Mucosa of descending colon (tissue), 3 donors: ENCODE measurements around the gene RSPH1. TPM values are rescaled to one million over a fixed set of nuclear protein-coding genes. Genes with fewer than 3 reads are reported as not detected.
A peak's percentile ranks its signal among the peaks of the same experiment; 100 is the strongest.

Experiments
- ATAC-seq: fragments of 200-7000 bp; cut with Tn5 transposase; one replicate; pipeline ENCODE4 v1.9.1; 2020; ENCODE audit warnings: mild to moderate bottlenecking, moderate library complexity
- DNase-seq, 3 donors: peaks; one replicate each; pipeline ENCODE4 v3.0.0-alpha.2; 2020
- H3K36me3 ChIP-seq: fragments of 200-600 bp; one replicate; pipeline ENCODE4 v1.8.0; 2021; ENCODE audit warnings: low read depth, mild to moderate bottlenecking
- H3K4me1 ChIP-seq: fragments of 200-600 bp; one replicate; pipeline ENCODE4 v1.8.0; 2021; ENCODE audit warnings: low read depth, mild to moderate bottlenecking
- H3K4me3 ChIP-seq: fragments of 200-600 bp; one replicate; pipeline ENCODE4 v1.8.0; 2021; ENCODE audit warnings: mild to moderate bottlenecking
- H3K9me3 ChIP-seq: fragments of 200-600 bp; one replicate; pipeline ENCODE4 v1.8.0; 2021; ENCODE audit warnings: mild to moderate bottlenecking
- intact Hi-C, 2 donors: fragments of 100-400 bp; cut with DNase I in 1 of 2; cut with micrococcal nuclease in 1 of 2; formaldehyde crosslinking; loops; one replicate each; pipeline versions ENCODE4 v1.11.0 to v1.11.1; 2022; cut with DNase I, micrococcal nuclease
- total RNA-seq, 3 donors: library from RNA; stranded (reverse); fragmentation: NEBNext Ultra II Directional in 2 of 3; extraction: Animal tissue kit (Norgen Biotek cat#: 25700) in 2 of 3; gene quantifications; one replicate each; pipeline versions ENCODE4 v1.2.1 to v1.2.4, GENCODE V29; 2021 to 2023
- TF ChIP-seq, protein P1 (sequence below): fragments of 200-600 bp; IDR thresholded peaks from one replicate; pipeline ENCODE4 v1.8.0; 2022; ENCODE audit warnings: antibody characterized with exemption, mild to moderate bottlenecking
- donor health status: DM: no; HTN: no; CAD: no; lungs with moderate emphysema.
- donor health status: DM: no; HTN: no; CAD: no.
- donor health status: DM: no; HTN: yes; CAD: no.

RSPH1 gene
- total RNA-seq, 3 donors from 2014 or later, result 4.0 to 7.6 (median 4.5) TPM

GRCh38 chr21:42542596-42542995, 46.6 kb upstream of the RSPH1 start:
- DNase-seq (peak in 1 of 3 donors; percentile 39), ATAC-seq (no peak)
- TF ChIP-seq, protein P1, sequence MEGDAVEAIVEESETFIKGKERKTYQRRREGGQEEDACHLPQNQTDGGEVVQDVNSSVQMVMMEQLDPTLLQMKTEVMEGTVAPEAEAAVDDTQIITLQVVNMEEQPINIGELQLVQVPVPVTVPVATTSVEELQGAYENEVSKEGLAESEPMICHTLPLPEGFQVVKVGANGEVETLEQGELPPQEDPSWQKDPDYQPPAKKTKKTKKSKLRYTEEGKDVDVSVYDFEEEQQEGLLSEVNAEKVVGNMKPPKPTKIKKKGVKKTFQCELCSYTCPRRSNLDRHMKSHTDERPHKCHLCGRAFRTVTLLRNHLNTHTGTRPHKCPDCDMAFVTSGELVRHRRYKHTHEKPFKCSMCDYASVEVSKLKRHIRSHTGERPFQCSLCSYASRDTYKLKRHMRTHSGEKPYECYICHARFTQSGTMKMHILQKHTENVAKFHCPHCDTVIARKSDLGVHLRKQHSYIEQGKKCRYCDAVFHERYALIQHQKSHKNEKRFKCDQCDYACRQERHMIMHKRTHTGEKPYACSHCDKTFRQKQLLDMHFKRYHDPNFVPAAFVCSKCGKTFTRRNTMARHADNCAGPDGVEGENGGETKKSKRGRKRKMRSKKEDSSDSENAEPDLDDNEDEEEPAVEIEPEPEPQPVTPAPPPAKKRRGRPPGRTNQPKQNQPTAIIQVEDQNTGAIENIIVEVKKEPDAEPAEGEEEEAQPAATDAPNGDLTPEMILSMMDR, result no peak
- Histone ChIP-seq H3K9me3 (no peaks in the 10 kb centered on the region), H3K4me3 (no peak overlapping the region), H3K36me3 (no peaks in the 10 kb centered on the region), H3K4me1 (no peaks in the 10 kb centered on the region)
- intact Hi-C loops, result no loop called here

- H3K36me3 ChIP-seq, result no peaks in the 10 kb centered on the region
- H3K9me3 ChIP-seq, result no peaks in the 10 kb centered on the region
- intact Hi-C loops, result no loop called here
- no peak overlapping the region for H3K4me3 ChIP-seq
- peak in 1 of 3 donors; percentile 12 for DNase-seq
- ATAC-seq, result no peak
- TF ChIP-seq, protein P1, result no peak
- H3K4me1 ChIP-seq, result no peaks in the 10 kb centered on the region
Measured at GRCh38 chr21:42542196-42542595, 46.2 kb upstream of the RSPH1 start.

DNA sequence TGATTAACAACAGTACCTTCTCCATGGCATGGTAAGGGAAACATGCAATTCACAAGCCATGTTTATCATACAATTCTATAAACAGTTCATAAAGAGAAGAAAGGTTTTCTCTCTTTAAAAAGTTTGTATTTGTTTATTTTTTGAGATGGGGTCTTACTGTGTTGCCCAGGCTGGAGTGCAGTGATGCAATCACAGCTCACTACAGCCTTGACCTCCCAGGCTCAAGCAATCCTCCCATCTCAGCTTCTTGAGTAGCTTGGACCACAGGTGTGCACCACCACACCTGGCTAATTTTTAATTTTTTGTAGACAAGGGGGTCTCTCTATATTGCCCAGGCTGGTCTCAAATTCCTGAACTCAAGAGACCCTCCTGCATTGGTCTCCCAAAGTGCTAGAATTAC, 45.6 kb upstream of the RSPH1 start:
- no peaks in the 10 kb centered on the region for H3K4me1 ChIP-seq
- TF ChIP-seq, protein P1, result no peak
- intact Hi-C loops, result no loop called here
- no peak overlapping the region for H3K4me3 ChIP-seq
- no peaks in the 10 kb centered on the region for H3K36me3 ChIP-seq
- DNase-seq (no peak), ATAC-seq (no peak)
- H3K9me3 ChIP-seq, result no peaks in the 10 kb centered on the region

DNA sequence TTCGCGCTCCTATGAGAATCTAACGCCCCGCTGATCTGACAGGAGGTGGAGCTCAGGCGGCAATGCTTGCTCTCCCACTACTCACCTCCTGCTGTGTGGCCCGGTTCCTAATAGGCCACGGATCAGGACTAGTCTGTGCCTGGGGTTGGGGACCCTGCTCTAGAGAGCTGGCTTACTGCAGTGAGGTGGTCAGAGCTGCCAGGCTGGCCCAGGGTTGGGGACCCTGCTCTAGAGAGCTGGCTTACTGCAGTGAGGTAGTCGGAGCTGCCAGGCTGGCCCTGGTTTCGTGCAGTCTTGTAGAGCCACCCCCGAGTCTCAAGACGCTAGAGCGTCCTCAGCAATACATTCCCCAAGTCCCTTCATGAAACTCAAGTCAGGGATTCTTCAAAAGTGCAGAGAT, 45.1 kb upstream of the RSPH1 start:
- Histone ChIP-seq H3K36me3 (no peaks in the 10 kb centered on the region), H3K4me1 (no peaks in the 10 kb centered on the region), H3K9me3 (no peaks in the 10 kb centered on the region), H3K4me3 (no peak overlapping the region)
- TF ChIP-seq, protein P1, result no peak
- ATAC-seq, result no peak
- DNase-seq, result no peak
- intact Hi-C loops, result no loop called here

DNA sequence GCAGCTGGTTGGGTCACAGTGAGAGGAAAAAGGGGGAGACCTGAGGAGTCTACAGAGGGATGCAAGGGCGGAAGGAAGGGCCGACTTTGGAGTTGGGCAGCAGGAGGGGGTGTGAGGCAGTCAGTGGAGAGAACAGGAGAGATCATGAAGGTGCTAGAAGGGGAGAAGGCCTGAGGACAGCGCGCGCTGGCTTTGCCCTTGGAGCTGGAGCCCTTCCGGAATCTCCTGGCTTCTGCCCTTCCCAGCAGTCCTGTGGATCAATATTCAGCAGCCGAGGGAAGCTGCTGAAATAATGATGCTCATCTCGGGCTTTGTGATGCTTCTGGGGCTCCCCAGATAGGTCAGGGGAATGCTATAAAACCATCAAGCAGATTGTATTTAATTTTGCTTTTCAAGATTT, 44.4 kb upstream of the RSPH1 start:
- intact Hi-C loops, result no loop called here
- Histone ChIP-seq H3K4me3 (no peak overlapping the region), H3K4me1 (peaks cover 4% of the 10 kb centered on the region), H3K9me3 (no peaks in the 10 kb centered on the region), H3K36me3 (no peaks in the 10 kb centered on the region)
- TF ChIP-seq, protein P1, result no peak
- no peak for ATAC-seq
- no peak for DNase-seq

GRCh38 chr21:42539931-42540343, 43.9 kb upstream of the RSPH1 start:
- no peak for ATAC-seq
- no peaks in the 10 kb centered on the region for H3K36me3 ChIP-seq

More at GRCh38 chr21:42539931-42540343, 43.9 kb upstream of the RSPH1 start:
- no peaks in the 10 kb centered on the region for H3K9me3 ChIP-seq
- peaks cover 9% of the 10 kb centered on the region for H3K4me1 ChIP-seq
- no peak for DNase-seq
- no peak overlapping the region for H3K4me3 ChIP-seq
- TF ChIP-seq, protein P1, result no peak
- intact Hi-C loops, result no loop called here
